ENCODE results near the gene TSSK3. TPM values are rescaled to one million over a fixed set of nuclear protein-coding genes. Genes with fewer than 3 reads are reported as not detected.

TSSK3 gene
- total and polyA plus RNA-seq, 9 of the 15 experiments (the other 6 are each of a cell fraction or from before 2014, with no cell fraction given): 0.27 to 2.8 (median 1.9) TPM

- TF ChIP-seq ZBTB49 (CRISPR knock-in tag; IDR thresholded peaks at IDR 0.05; ENCODE audit: borderline replicate concordance) (no peak), SOX6 (IDR thresholded peaks at IDR 0.05) (peak; percentile 93), SMARCA5 (IDR thresholded peaks at IDR 0.05) (peak; percentile 72), TEAD1 (CRISPR knock-in tag; IDR thresholded peaks at IDR 0.05) (peak; percentile 67 to 75; a peak in 3 of 4 replicates), ID3 (CRISPR knock-in tag; IDR thresholded peaks at IDR 0.05) (no peak), ID3 (tag; IDR thresholded peaks at IDR 0.05) (peak; percentile 75; the same call in 1 of the 2 replicates), ZNF449 (CRISPR knock-in tag; IDR thresholded peaks at IDR 0.05) (no peak), ZFP36 (IDR thresholded peaks at IDR 0.05; ENCODE audit: low read depth, low read length, partially characterized antibody) (no peak), POLR2A (conservative IDR thresholded peaks at IDR 0.05) (peak; percentile 46), HDAC6 (IDR thresholded peaks at IDR 0.05; ENCODE audit: low read depth, low read length) (no peak), XRCC4 (IDR thresholded peaks at IDR 0.05; ENCODE audit: extremely low read depth, insufficient read depth, insufficient read length) (no peak), CSDE1 (IDR thresholded peaks at IDR 0.05) (0 out of 4 replicates have a peak, but pooled peaks of 1 of the 2 experiments have one; percentile 17), NCOA1 (IDR thresholded peaks at IDR 0.05; ENCODE audit: low read depth) (peak; percentile 90), NFXL1 (CRISPR knock-in tag; IDR thresholded peaks at IDR 0.05) (no peak), HOMEZ (CRISPR knock-in tag; IDR thresholded peaks at IDR 0.05) (no peak), HMG20B (CRISPR knock-in tag; IDR thresholded peaks at IDR 0.05) (no peak), PURB (CRISPR knock-in tag; IDR thresholded peaks at IDR 0.05; ENCODE audit: low read depth) (no peak), RBM25 (IDR thresholded peaks at IDR 0.05; ENCODE audit: low read depth, low read length, severe bottlenecking) (no peak), ZNF740 (CRISPR knock-in tag; IDR thresholded peaks at IDR 0.05) (0 out of 2 replicates have a peak, but pooled peaks have one; percentile 35), ZNF740 (tag; IDR thresholded peaks at IDR 0.05) (no peak)
Measured at GRCh38 chr1:32390904-32391870, 28.8 kb downstream of the TSSK3 start (continued).
